NCI-H187 treated with DMSO at 0.1 percent for 48 hours (cell line): ENCODE results near the gene PSTK.

ENCODE experiments used
- DNase-seq: peaks from one replicate; lab custom pipeline; 2025; lab: John Stamatoyannopoulos, UW

Gene PSTK

DNA sequence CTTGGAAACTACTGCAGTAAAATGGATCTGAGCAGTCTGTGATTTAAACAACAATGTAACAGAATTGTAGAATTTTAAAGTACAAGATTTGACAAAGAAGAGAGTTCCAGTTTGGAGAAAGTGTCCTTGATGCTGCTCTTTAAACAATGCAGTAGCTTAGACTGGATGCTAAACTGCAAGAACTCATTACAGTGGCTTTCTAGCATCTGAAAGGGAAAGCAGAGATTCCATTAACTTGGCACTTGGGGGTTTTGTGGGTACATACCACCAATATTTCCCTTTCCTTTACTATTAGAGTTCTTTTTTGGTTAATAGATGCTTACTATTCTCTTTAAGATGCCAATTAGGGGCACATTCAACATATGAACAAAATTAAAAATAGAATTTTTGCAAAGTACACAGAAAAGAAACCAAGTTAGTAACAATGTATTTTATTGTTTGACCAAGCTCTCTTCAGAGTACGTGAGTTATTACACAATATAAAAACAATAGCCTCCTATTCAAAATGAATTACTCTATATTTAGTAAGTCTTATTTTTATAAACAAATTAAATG, 11.9 kb downstream of the PSTK start:
- no peak for DNase-seq

DNA sequence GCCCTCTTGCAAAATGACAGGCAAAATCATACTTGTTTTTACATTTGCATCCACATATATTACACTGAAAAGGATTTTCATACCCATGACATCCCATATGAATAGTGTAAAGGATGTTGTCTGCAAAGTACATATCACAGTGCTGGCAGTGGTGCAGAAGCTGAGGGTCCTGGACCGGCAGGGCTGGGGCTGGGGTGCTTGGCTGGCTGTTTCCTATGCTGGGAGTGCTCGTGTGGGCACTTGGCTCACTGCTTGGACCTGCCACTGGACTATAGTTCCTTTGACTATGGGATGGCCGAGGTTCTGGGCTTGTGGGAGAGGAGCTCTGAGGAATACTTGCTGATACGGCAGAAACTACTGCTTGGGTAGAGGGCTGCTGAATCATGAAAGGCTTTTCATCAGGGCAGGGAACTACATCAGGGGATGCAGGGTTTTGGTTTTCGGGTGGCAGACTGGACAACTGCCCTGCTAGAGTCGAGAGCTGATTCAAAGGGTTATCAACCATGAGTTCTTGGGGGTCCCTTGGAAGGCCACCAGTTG, 13.7 kb downstream of the PSTK start:
- DNase-seq, result no peak

DNA sequence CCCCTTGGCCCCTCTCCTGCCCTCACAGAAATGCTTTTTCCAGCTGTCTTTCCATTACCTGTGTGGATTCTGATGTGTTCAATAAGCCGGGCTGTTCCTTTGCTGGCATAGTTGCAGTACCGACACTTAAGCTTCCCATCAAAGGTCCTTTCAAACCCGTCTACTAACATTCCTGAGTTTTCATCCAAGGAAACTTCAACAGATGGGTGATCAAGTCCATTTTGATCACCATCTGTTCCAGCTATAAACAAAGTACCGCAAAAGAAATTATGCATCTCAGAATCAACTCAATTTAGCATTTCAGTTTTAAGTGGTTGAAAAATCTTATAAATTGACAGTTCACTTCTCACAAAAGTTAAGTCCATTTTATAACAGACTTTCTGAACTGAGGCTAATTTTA, 15.7 kb downstream of the PSTK start:
- no peak for DNase-seq

DNA sequence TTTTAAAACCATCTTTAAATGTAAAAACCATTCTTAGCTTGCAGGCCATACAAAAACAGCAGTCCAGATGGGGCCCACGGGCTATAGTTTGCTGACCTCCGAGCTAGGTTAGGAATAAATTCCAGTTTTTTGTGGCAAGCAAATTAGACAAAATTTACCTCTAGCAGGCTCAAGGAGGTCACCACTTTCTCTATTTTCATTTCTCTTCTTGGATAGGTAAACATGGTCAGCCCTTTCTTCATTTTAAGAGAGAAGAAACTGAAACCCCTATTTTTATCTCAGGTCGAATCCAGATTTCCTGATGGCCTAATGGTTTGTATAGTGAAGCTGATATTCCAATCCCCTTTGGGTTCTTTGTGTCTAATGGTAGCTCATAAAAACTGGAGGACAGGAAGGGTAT, 17.7 kb downstream of the PSTK start:
- no peak for DNase-seq

DNA sequence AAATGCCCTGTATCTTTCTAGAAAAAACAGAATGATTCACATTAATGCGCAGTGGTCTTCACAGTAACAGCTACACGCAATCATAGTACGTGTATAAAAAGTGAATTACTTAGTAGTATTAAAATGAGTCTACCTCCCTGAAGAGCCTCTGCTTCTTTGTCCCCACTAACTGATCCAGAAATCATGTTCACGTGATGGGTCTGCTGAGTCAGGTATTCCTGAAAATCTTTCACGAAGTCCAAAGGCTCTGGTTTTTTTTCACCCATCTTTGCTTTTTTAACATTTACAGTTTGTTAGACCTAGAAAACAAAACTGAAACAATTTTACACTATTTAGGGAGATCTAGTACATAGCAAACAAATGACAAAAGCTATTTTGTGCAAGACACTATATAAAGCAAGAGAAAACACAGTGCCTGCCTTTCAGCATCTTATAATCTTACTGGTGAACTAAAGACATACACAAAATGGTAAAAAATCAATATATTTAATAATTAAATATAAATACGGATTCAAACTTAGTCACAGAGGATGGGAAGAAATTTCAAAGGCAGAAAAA, 18.2 kb downstream of the PSTK start:
- no peak for DNase-seq

DNA sequence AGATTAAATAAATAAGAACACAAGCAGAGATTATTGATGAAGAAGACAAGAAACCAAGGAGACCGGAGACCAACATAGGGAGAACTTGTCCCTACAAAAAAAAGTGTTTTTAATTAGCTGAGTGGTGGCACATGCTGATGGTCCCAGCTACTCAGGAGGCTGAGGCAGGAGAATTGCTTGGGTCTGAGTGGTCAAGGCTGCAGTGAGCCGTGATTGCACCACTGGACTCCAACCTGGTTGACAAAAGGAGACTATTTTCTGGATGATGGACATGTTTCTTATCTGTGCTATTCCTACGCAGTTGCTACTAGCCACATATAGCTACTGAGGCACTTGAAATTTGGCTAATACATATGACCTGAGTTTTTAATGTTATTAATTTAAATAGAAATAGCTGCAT, 18.7 kb downstream of the PSTK start:
- no peak for DNase-seq

DNA sequence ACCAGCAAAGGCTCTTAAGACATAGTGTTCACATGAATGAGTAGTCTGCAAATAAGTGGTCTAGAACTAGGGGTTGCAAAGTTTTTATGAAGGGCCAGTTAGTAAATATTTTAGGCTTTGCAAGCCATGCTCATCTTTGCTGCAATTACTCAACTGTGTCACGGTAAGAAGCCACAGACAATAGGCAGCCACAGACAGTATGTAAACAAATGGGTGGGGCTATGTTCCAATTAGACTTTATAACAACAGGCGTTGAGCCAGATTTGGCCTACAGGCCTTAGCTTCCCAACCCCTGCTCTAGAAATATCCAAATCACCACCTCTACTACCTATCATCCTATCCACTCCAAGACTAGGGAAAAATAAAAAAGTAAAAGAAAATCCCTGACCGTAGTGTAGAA, 19.1 kb downstream of the PSTK start:
- DNase-seq, result no peak

DNA sequence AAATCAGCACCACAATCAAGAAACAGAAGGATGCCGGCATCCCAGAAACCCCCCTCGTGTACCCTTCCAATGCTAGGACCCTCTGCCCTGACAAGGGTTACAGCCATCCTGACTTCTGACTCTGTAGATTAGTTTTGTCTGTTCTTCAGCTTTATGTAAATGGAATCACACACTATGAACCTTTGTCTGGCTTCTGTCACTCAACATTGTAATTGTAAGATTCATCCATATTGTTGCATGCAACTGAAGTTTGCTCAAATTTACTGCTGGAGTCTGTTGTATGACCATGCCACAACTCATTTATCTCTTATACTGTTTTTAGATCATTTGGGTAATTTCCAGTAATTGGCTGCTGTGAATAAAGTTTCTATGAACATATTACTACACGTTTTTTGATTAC, 20.0 kb downstream of the PSTK start:
- DNase-seq, result no peak

DNA sequence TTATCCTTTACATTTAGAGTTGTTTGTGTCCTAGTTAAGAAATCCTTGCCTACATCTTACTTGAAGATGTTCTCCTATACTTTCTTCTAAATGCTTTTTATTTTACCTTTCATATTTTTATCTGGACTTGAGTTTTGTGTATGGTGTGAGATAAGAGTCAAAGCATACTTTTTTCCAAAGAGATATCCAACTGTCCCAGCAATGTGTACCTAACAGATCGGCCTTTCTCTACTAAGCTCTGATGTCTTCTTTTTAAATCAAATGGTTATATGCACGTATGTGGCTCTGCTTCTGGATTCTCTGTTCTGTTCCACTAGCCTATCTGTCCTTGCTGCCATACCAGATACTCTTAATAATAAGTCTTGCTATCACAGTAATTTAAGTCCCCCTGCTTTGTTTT, 21.2 kb downstream of the PSTK start:
- no peak for DNase-seq

DNA sequence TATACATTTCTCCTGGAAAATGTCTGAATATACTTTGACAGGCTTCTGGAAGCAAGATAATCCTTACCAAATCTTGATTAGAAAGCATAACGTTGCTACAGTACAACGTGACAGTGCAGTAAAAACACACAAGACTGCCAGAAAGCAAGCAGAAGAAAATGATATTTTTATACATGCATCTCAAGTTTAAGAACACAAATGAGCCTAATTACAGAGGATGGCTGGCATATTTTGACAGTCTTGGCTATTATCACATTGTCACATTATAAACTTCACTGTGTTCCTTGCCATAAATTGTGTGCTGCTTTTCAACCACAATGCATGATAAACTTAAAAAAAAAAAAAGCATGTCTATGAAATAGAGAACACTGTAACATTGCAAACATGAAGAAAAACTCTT, 24.1 kb downstream of the PSTK start:
- no peak for DNase-seq

DNA sequence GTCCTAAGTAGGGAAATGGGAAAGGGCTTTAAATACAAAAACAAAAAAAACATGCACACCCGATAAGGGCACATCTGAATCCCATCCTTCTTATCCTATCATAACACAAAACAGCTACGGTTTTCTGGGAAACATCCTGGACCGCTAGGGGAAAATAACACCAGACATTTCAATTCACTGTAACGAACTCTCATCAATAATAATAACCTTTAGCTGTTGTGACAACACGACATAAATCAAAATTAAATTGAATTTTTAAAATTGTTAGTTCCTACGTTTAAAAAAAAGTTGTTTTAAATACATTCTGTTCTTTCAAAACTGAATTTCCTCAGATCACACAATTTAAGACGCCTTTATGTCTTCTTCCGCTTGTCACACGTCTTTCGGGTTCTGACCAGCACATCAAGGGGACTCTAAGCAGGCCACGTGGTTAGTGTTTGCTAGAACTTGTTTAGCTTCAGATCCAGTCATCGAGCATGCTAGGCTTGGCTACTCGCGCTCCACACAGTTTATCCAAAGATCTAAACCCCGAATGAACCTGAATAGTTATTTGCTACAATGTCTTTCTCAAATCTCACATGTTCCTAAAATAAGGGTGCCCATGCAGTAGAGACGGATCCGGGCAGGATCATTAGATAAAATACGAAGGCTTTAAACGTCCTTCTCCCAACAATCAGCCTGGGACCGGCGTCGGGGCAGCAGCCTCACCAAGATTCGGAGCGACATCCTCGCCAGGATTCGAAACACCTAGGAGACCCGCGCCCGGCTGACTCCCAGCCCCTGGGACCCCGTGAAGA, 27.6 kb downstream of the PSTK start:
- DNase-seq, result no peak

DNA sequence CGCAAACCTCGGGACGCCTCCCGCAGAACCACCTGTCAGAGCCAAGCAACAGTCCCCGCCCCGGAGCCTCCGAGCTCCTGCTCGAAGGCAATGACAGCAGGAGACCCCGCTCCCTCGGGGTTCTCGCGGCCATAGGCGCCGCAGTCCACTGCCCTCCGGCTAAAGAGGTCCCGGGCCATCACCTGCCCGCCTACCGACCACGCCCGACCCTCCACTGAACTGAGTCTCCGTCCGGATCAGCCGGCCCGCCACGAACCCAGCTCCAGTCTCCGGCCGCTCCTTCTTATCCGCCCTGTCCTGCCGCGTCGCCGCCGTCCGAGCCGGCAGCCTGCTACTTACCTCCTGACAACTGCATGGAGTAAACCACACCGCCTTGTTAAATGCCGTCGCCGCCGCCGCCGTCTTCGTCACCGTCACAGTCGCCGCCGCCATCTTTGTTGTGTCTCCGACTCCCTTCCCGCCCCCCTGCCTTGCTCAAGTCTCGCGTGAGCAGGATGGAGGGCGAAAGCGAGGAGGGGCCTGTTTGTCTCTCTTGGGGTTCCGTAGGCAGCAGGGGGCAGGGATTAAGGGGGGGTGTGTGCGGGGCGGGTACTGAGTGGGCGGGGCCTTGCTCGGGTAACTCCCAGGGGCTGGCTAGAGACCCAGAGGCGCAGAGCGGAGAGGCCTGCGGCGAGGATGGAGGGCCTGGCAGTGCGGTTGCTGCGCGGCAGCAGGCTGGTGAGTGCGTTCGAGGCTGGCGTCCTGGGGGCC, 28.3 kb downstream of the PSTK start, which contains the start of the genes ACADSB and IKZF5:
ACADSB (plus strand) TSS at position 652 of the 750 bp plus-strand sequence; CDS start at position 676, 24 bp downstream.
IKZF5 (minus strand) TSS at position 441 of the 750 bp plus-strand sequence. CDS start 10,170 bp downstream, outside the sequence.
- peak; percentile 54 for DNase-seq

DNA sequence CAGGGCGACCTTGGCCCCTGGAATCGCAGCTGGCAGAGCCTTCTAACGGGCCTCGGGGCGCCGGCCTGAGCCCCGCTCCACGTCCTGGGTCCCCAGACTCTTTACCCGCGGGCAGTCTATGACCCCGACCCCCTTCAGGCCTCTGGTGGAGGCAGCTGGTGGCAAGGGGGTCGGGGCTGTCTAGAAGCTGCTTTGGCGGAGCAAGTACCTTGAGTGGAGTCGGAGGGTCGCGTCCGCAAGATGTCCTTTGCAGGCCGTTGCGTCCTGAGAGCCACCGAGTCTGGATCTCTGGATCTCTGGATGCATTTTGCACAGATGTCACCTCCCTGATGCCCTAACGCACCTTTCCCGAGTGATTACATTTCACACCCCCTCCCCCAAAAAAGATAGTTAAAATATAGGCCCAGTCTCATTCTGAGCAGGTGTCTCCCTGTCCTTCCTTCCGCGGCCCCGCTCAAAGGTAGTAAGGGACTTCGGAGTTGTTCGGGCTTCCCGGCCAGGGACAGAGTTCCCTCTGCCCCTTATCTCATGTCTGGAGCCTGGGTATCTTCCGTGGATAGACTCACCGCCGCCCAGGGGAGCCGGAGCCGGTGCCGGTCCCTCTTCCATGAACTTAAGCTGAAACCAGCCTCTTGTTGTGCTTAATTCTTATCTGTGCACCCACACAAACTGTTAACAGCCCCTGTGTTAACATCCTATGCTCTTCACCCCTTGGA, 29.1 kb downstream of the PSTK start:
- no peak for DNase-seq

DNA sequence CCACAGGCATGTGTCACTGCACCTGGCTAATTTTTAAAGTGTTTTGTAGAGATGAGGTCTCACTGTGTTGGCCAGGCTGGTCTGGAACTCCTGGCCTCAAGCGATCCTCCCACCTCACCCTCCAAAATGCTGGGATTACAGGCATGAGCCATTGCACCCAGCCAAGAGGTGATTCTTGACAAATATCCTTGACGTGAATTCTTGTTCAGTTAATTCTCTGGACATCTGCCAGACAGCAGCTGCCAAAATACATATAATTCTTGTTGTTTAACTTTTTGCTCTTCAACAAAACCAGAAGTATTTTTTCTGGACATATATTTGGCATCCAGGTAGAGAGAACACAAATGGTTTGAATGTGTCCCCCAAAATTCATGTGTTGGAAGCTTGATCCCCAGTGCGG, 31.8 kb downstream of the PSTK start:
- no peak for DNase-seq

DNA sequence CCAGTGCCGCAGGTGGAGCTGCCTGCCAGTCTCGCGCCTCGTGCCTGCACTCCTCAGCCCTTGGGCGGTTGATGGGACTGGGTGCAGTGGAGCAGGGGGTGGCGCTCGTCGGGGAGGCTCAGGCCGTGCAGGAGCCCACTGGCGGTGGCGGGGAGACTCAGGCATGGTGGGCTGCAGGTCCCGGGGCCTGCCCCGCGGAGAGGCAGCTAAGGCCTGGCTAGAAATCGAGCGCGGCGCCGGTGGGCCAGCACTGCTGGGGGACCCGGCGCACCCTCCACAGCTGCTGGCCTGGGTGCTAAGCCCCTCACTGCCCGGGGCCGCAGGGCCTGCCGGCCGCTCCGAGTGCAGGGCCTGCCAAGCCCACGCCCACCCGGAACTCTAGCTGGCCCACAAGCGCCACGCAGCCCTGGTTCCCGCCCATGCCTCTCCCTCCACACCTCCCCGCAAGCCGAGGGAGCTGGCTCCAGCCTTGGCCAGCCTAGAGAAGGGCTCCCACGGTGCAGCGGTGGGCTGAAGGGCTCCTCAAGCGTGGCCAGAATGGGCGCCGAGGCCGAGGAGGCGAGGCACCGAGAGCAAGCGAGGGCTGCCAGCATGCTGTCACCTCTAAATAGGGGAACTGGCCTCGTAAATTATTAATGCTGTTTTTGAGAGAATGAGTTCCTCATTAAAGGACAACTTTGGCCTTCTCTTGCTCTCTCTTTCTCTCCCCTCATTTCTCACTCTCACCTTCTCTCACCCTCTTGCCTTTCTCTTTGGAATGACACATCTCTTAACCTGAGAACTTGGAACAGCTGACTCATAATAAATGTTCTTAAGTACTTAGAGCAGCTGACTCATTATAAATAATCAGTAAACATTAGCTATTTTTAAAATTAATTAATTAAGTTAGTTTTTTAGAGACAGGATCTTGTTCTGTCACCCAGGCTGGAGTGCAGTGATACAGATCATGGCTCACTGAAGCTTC, 33.5 kb downstream of the PSTK start:
- DNase-seq, result no peak

DNA sequence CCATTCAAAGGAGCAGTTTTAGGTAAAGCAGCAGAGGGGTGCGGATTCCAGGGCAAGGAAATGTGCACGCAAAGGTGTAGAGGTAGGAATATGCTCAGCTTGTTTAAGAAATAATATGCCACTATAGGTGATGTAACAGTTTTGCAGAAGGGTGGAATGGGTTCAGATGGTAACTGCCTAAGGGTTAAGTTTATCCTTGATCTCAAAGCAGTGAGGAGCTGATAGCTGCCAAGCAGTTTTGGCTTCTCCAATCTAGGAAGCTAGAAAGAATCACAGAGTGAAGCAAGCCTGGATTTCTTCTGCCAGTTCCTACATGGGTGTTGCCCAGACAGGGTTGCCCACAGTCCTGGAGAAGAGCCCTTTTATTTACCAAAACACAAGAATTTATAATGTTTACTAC, 34.6 kb downstream of the PSTK start:
- no peak for DNase-seq

DNA sequence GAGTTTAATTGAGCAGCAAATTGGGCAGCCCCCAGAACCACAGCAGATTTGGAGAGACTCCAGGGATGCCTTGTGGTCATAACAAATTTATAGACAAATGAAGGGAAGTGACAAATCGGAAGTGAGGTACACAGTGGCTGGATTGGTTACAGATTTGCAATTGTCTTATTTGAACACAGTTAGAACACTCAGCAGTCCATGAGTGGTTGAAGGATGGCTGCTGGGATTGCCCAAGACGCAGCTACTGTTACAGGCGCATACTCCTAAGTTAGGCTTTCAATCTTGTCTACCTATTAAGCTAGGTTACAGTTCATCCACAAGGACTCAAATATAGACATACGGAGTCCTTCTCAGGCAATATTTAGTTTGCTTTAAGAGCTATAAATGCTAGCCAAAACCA, 36.0 kb downstream of the PSTK start:
- DNase-seq, result no peak

DNA sequence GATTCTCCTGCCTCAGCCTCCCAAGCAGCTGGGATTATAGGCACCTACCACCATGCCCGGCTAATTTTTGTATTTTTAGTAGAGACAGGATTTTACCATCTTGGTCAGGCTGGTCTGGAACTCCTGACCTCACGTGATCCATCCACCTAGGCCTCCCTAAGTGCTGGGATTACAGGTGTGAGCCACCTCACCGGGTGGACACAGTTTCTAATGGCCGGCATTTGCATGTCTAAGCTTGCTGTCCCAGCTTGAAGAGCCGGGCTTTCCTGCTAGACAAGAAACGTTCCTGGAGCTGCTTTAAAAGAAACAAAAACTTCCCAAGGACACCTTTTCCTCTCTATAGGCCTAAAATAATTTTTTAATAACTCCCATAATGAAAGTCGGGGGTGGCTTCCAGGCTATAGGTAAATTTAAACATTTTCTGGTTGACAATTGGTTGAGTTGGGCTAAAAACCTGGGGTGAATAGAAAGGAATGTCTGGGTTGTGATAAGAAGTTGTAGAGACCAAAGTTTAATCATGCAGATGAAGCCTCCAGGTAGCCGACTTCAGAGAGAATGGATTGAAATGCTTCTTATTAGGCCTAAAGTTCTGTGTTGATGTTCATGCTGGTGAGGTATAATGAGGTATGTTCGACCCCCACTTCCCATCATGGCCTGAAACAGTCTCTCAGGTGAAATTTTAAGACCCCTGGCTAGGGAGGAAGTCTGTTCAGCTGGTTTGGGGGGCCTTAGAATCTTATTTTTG, 37.4 kb downstream of the PSTK start:
- no peak for DNase-seq

DNA sequence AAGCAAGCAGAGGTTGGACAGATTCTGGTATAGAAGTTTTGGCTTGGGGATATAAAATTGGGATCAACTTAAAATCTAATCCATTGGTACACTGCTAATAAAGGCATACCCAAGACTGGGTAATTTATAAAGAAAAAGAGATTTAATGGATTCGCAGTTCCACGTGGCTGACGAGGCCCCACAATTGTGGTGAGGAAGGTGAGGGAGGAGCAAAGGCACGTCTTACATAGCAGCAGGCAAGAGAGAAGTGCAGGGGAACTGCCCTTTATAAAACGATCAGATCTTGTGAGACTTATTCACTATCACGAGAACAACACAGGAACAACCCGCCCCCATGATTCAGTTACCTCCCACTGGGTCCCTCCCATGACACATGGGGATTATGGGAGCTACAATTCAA, 38.3 kb downstream of the PSTK start:
- no peak for DNase-seq

DNA sequence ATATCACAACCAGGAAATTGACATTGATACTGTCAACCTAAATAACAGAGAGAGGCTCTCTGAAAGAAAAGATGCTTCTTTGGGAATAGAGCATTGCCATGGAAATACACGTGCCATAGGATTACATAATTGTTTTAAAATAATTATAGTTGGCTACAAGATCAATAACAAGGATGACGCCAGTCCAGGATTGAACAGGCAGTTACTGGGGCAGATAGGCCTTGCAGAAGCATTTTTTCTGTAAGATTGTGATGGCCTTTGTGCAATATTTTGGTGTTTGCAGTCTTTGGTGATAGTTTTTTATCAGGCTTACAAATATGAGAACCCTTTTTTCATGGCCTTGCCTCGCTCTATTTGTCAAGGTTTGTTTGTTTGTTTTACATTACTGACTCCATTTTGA, 39.1 kb downstream of the PSTK start:
- no peak for DNase-seq
